HG02870 (cell line): ENCODE data around the gene CDH23.

Source experiments
- ATAC-seq: cut with Tn5 transposase; IDR thresholded peaks from one replicate; pipeline ENCODE4 v1.9.1; 2021; ENCODE audit warnings: mild to moderate bottlenecking, moderate library complexity; ENCODE audit not compliant: unreplicated experiment

CDH23 gene

DNA sequence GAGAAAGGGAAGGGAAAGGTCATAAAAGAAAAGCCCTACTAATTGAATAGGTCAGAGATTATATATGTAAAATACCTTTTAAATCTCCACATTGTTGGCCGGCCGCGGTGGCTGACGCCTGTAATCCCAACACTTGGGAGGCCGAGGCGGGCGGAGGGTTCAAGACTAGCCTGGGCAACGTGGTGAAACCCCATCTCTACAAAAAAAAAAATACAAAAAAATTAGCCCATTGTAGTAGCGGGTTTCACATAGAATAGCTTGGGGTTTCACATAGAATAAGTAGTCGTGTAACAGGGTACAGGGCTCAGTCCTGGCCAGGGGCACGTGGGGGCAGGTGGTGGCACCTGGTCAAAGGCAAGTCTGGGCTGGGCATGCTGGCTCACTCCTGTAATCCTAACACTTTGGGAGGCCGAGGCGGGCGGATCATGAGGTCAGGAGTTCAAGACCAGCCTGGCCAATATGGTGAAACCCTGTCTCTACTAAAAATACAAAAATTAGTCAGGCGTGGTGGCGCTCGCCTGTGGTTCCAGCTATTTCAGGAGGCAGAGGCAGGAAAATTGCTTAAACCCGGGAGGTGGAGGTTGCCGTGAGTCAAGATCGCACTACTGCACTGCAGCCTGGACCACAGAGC lies 454.9 kb downstream of the CDH23 start:
- ATAC-seq: peak; percentile 23

DNA sequence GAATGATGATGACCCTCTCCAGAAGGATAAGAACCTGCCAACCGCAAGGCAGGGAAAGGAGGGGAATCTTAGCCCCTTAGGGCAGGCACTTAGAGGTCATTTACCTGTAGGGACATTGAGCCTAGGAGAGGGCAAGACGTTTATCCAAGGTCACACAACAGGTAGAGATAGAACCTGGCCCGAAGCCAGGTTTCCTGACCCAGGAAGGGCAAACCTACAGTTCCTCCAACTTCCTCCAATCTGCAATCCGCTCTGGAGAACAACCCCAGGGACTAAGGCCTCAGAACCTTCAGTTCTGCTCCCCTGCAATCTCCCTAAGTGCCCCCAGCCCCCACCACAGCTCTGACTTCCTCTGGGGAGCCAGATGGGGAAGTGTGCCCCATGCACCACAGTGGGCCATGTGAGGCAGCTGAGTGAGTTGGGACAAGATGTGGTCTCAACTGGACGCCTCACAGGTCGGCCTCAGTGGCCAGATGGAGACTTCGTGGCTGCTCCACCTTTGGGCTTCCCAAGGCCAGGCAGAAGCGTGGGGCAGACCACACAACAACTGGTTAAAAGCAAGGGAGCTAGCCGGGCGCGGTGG lies 455.7 kb downstream of the CDH23 start:
- ATAC-seq: no peak

DNA sequence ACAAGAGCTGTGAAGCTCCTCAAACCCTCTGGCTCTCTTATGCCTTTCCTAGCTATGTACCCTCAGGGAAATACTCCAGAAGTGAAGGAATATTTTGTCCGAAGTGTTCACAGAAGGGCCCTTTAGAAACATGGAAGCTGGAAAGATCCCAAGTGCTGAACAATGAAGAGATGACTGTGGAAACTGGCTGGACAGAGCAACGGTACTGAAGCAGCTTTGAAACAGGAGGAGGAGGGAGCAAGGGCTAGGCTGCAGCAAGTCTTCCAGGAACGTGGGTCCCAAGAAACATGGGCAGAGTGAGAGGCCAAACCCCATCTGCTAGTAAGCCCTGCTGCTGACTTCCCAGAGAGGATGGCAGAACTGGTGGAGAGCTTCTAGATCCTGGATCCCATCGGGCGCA lies 457.3 kb downstream of the CDH23 start:
- no peak for ATAC-seq

DNA sequence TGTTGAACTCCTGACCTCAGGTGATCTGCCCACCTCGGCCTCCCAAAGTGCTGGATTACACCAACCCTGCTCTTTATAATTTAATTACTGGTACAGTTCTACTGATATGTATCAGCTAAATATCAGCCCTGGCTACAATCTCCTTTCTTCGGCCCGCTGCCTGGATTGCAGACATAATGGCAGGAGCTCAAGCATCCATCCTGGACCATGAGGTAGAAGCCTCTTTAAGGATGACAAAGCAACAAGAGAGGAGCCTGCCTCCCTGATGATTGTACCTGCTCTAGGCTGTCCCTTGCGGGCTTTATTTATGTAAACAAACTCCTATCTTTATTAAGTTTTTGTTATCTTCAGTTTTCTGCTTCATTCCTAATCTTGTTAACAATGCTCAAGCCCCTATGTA lies 459.9 kb downstream of the CDH23 start:
- ATAC-seq: no peak

GRCh38 chr10:71857934-71858890 lies 461.5 kb downstream of the CDH23 start:
- no peak for ATAC-seq

GRCh38 chr10:71860243-71861029 lies 463.7 kb downstream of the CDH23 start:
- ATAC-seq: peak; percentile 66

- ATAC-seq: no peak
Observed at GRCh38 chr10:71863203-71863602, 466.5 kb downstream of the CDH23 start.

GRCh38 chr10:71864911-71865361 lies 468.2 kb downstream of the CDH23 start:
- ATAC-seq: no peak
